ENCODE results near the gene TOM1L2.

- TF ChIP-seq CTCF (IDR thresholded peaks at IDR 0.05) = no peak
- no peak for TF ChIP-seq POLR2A (IDR thresholded peaks at IDR 0.05)
- TF ChIP-seq EP300 (IDR thresholded peaks at IDR 0.05) = no peak
Observed at GRCh38 chr17:17896746-17897145, 75.5 kb downstream of the TOM1L2 start.

Data from stomach (tissue), 4 donors.